H9 (cell line): ENCODE measurements around the gene C19orf47. TPM values are rescaled to one million over a fixed set of nuclear protein-coding genes. Genes with fewer than 3 reads are reported as not detected.

ENCODE experiments used
- DNase-seq: peaks from one replicate; pipeline ENCODE4 v3.0.0-alpha.2; 2017
- H2AFZ ChIP-seq: one replicate; pipeline ENCODE4 v1.6.1; 2013; ENCODE audit warnings: mild to moderate bottlenecking, low read length, control low read depth, moderate library complexity
- H2AK5ac ChIP-seq: 2 replicates; pipeline ENCODE4 v1.6.1; 2013; ENCODE audit warnings: low read length, control low read depth, mixed read lengths; ENCODE audit not compliant: insufficient read length
- H2BK120ac ChIP-seq: one replicate; pipeline ENCODE4 v1.6.1; 2013; ENCODE audit warnings: low read depth, mild to moderate bottlenecking, low read length, control low read depth, inconsistent platforms; ENCODE audit not compliant: poor library complexity, severe bottlenecking
- H2BK12ac ChIP-seq: 2 replicates; pipeline ENCODE4 v1.6.1; 2013; ENCODE audit warnings: low read length, control low read depth, mixed read lengths, low read depth; ENCODE audit not compliant: insufficient read length
- H2BK15ac ChIP-seq: 2 replicates; pipeline ENCODE4 v1.6.1; 2013; ENCODE audit warnings: low read depth, low read length, control low read depth
- H2BK20ac ChIP-seq: one replicate; pipeline ENCODE4 v1.6.1; 2013; ENCODE audit warnings: low read depth, mild to moderate bottlenecking, low read length, control low read depth, inconsistent platforms; ENCODE audit not compliant: poor library complexity, severe bottlenecking
- H2BK5ac ChIP-seq: 2 replicates; pipeline ENCODE4 v1.6.1; 2013; ENCODE audit warnings: low read length, control low read depth, mixed read lengths; ENCODE audit not compliant: insufficient read length
- H3K14ac ChIP-seq: 2 replicates; pipeline ENCODE4 v1.6.1; 2013; ENCODE audit warnings: low read length, control low read depth; ENCODE audit not compliant: insufficient read depth
- H3K18ac ChIP-seq: 2 replicates; pipeline ENCODE4 v1.6.1; 2013; ENCODE audit warnings: low read depth, mild to moderate bottlenecking, mixed read lengths, low read length, control low read depth; ENCODE audit not compliant: insufficient read length
- H3K23ac ChIP-seq: 2 replicates; pipeline ENCODE4 v1.6.1; 2013; ENCODE audit warnings: low read length, control low read depth, mixed read lengths, low read depth; ENCODE audit not compliant: insufficient read length
- H3K23me2 ChIP-seq: 2 replicates; pipeline ENCODE4 v1.6.1; 2013; ENCODE audit warnings: low read depth, mild to moderate bottlenecking, mixed read lengths, low read length, control low read depth; ENCODE audit not compliant: insufficient read length, poor library complexity, severe bottlenecking
- H3K27ac ChIP-seq: 2 replicates; pipeline ENCODE4 v1.5.1; 2013; ENCODE audit warnings: low read length, control low read depth, mixed read lengths, low read depth; ENCODE audit not compliant: insufficient read length
- H3K27me3 ChIP-seq: 2 replicates; pipeline ENCODE4 v1.6.1; 2013; ENCODE audit warnings: low read length, control low read depth, inconsistent platforms; ENCODE audit not compliant: insufficient read depth
- H3K4ac ChIP-seq: 2 replicates; pipeline ENCODE4 v1.6.1; 2013; ENCODE audit warnings: low read depth, mild to moderate bottlenecking, control low read depth, inconsistent platforms, low read length, moderate library complexity
- H3K4me1 ChIP-seq: 2 replicates; pipeline ENCODE4 v1.6.1; 2013; ENCODE audit warnings: low read length, control low read depth, inconsistent platforms; ENCODE audit not compliant: insufficient read depth
- H3K4me2 ChIP-seq: 2 replicates; pipeline ENCODE4 v1.6.1; 2013; ENCODE audit warnings: low read length, control low read depth, mixed read lengths; ENCODE audit not compliant: insufficient read length, insufficient read depth
- H3K56ac ChIP-seq: 2 replicates; pipeline ENCODE4 v1.6.1; 2013; ENCODE audit warnings: low read depth, mild to moderate bottlenecking, mixed read lengths, low read length, control low read depth; ENCODE audit not compliant: insufficient read length
- H3K79me1 ChIP-seq: 2 replicates; pipeline ENCODE4 v1.6.1; 2013; ENCODE audit warnings: low read depth, mild to moderate bottlenecking, moderate library complexity, low read length, control low read depth, inconsistent platforms; ENCODE audit not compliant: insufficient read depth, poor library complexity, severe bottlenecking
- H3K79me2 ChIP-seq: 2 replicates; pipeline ENCODE4 v1.6.1; 2013; ENCODE audit warnings: low read length, control low read depth, inconsistent platforms; ENCODE audit not compliant: insufficient read depth
- H3K9ac ChIP-seq: 2 replicates; pipeline ENCODE4 v1.6.1; 2013; ENCODE audit warnings: low read length, control low read depth, mixed read lengths; ENCODE audit not compliant: insufficient read length; ENCODE audit errors: extremely low read depth
- H3K9me3 ChIP-seq: one replicate; pipeline ENCODE4 v1.6.1; 2013; ENCODE audit warnings: low read depth, low read length, inconsistent platforms; ENCODE audit not compliant: control insufficient read depth
- H3T11ph ChIP-seq: one replicate; pipeline ENCODE4 v1.6.1; 2013; ENCODE audit warnings: mild to moderate bottlenecking, low read length, control low read depth, inconsistent platforms
- H4K20me1 ChIP-seq: one replicate; pipeline ENCODE4 v1.6.1; 2013; ENCODE audit not compliant: control insufficient read depth, insufficient read length, insufficient read depth
- H4K5ac ChIP-seq: 2 replicates; pipeline ENCODE4 v1.6.1; 2013; ENCODE audit warnings: low read depth, mild to moderate bottlenecking, mixed read lengths, low read length, control low read depth; ENCODE audit not compliant: insufficient read length
- H4K8ac ChIP-seq: replicated peaks from 2 replicates; pipeline ENCODE4 v1.6.1; 2013; ENCODE audit warnings: low read length, control low read depth, mixed read lengths, low read depth; ENCODE audit not compliant: insufficient read length
- H4K91ac ChIP-seq: 2 replicates; pipeline ENCODE4 v1.6.1; 2013; ENCODE audit warnings: low read depth, mild to moderate bottlenecking, moderate library complexity, mixed read lengths, low read length, control low read depth; ENCODE audit not compliant: insufficient read length
- H3K27ac Mint-ChIP-seq, 3 experiments: 2 replicates in 2 of 3; 3 replicates in 1 of 3; pipeline ENCODE4 v1.8.0; 2020 to 2021; ENCODE audit warnings: mixed read lengths in 3 of 3, mild to moderate bottlenecking in 1 of 3, moderate library complexity in 1 of 3
- H3K27me3 Mint-ChIP-seq: 2 replicates; pipeline ENCODE4 v1.8.0; 2021; ENCODE audit warnings: low read depth, mild to moderate bottlenecking, moderate library complexity, mixed read lengths
- H3K36me3 Mint-ChIP-seq, 3 experiments: 2 replicates in 2 of 3; 3 replicates in 1 of 3; pipeline ENCODE4 v1.8.0; 2020 to 2021; ENCODE audit warnings: low read depth in 3 of 3, mixed read lengths in 3 of 3; ENCODE audit not compliant: insufficient read depth in 1 of 3
- H3K4me1 Mint-ChIP-seq, 2 experiments: 2 replicates each; pipeline ENCODE4 v1.8.0; 2020; ENCODE audit warnings: mixed read lengths in 2 of 2
- H3K4me3 Mint-ChIP-seq, 2 experiments: 2 replicates in 1 of 2; 3 replicates in 1 of 2; pipeline ENCODE4 v1.8.0; 2020 to 2021; ENCODE audit warnings: mild to moderate bottlenecking in 2 of 2, mixed read lengths in 2 of 2, moderate library complexity in 1 of 2
- H3K9me3 Mint-ChIP-seq, 2 experiments: 2 replicates in 1 of 2; 3 replicates in 1 of 2; pipeline ENCODE4 v1.8.0; 2020; ENCODE audit warnings: mild to moderate bottlenecking in 2 of 2, mixed read lengths in 2 of 2, moderate library complexity in 1 of 2
- CTCF ChIP-seq: fragments of 200-600 bp; sonication (generic); conservative IDR thresholded peaks from 3 replicates; pipeline ENCODE4 v1.8.0; 2021; ENCODE audit warnings: antibody characterized with exemption, mild to moderate bottlenecking
- WGBS: extraction: QIAGEN DNeasy Blood & Tissue Kit; methylation state at CpG from one replicate; pipeline ENCODE4 v1.1.7; 2013; ENCODE audit warnings: missing lambda C conversion rate, low lambda C conversion rate, mixed read lengths; ENCODE audit not compliant: insufficient read length; ENCODE audit errors: extremely low coverage; 5-methylcytosine and 5-hydroxymethylcytosine counted together
- total RNA-seq: library from RNA; stranded (reverse); gene quantifications from 2 replicates; pipeline ENCODE4 v1.2.1, GENCODE V29; 2021

Gene C19orf47
- total RNA-seq, 1 experiment from 2014 or later: 19.4 TPM

GRCh38 chr19:40374084-40374483 lies 25.9 kb upstream of the C19orf47 start:
- Histone ChIP-seq H3K56ac (no peak overlapping the region), H3K79me2 (no peaks in the 10 kb centered on the region), H3K23ac (no peak overlapping the region), H2BK15ac (no peak overlapping the region), H3K4me1 (no peaks in the 10 kb centered on the region), H2BK20ac (no peak overlapping the region), H4K8ac (no peak overlapping the region), H3K27me3 (no peaks in the 10 kb centered on the region), H4K5ac (no peak overlapping the region), H3T11ph (no peak overlapping the region), H2BK5ac (no peak overlapping the region), H3K79me1 (no peaks in the 10 kb centered on the region), H3K9me3 (no peaks in the 10 kb centered on the region), H2BK12ac (no peak overlapping the region), H2AK5ac (no peak overlapping the region), H4K91ac (no peak overlapping the region), H2AFZ (no peak overlapping the region), H3K4ac (no peak overlapping the region), H3K9ac (no peak overlapping the region), H3K27ac (no peak overlapping the region), H3K18ac (no peak overlapping the region), H4K20me1 (no peaks in the 10 kb centered on the region), H3K14ac (no peak overlapping the region), H2BK120ac (no peak overlapping the region), H3K4me2 (no peak overlapping the region), H3K23me2 (no peaks in the 10 kb centered on the region)
- WGBS: no CpG with 5 or more reads among the region's 7 CpGs
- Mint-ChIP-seq H3K4me3 (no peak overlapping the region), H3K4me1 (peaks cover 0 to 2% of the 10 kb centered on the region in 2 experiments; a peak in 1 of 4 replicates), H3K27ac (no peak overlapping the region; a peak in 2 of 7 replicates), H3K9me3 (no peaks in the 10 kb centered on the region), H3K27me3 (no peaks in the 10 kb centered on the region), H3K36me3 (peaks cover 21 to 71% (median 59%) of the 10 kb centered on the region in 3 experiments)
- TF ChIP-seq CTCF: no peak
- no peak for DNase-seq
